GM19463 (cell line): ENCODE results near the gene VENTX.

Experiments used
- ATAC-seq: cut with Tn5 transposase; IDR thresholded peaks from one replicate; pipeline ENCODE4 v1.9.1; 2021; ENCODE audit warnings: mild to moderate bottlenecking, moderate library complexity; ENCODE audit not compliant: unreplicated experiment

VENTX gene

DNA sequence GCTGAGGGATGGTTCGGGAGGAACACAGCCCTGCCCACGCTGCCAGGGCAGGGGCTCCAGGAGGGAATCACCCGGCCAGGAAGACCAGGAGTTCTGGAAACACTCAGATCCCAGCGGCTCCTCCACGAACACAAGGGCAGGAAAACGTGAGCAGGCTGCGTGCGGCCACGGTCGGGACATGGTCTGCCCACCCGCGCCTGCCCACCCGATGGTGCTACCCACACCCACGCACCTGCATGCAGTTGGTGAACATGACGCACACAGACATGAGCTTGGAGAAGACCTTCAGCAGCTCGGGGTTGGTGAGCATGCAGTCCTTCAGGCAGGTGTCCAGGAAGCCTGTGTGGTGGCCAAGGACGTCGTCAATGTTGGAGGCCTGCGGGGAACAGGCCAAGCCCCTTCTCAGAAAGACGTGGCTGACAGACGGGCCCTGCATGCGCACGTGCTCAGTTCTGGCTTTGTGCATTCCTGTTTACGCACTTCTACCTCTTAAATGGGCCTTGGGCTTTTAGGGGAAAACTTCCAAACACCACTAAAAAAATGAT lies 45.3 kb downstream of the VENTX start:
- no peak for ATAC-seq

DNA sequence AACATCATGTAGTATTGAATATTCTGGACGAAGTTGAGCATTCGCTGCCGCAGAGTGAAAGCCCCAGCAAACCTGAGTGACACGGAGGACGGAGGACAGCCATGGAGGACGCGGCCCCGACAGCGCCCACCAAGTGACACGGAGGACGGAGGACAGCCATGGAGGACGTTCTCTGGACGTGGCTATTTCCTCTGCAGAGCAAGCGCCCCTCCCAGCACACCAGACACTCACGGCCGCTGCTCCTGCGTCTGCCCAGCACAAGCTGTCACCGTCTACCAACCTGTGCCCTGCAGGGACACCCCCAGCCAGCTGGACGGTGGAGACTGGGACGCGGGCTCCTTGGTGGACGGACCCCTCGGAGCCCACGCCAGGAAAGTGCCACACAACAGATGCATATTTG lies 46.3 kb downstream of the VENTX start:
- ATAC-seq = no peak

DNA sequence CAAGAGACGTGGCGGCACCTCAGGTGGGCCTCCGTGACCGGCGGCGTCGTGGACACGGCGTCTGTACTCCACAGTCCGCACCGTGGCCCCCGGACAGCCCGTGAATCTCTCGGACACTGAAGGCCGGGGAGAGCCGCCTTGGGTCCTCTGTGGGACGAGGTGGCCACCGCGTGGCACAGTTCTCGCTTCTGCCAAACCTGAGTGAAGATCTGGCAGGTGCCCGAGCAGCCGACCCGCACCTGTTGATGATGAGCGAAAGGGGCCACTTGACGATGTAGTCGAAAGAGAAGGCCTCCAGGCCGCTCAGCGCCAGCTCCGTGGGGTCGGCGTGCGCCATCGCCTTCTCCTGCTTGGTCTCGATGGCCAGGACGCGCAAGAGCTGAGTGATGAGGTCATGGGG lies 47.6 kb downstream of the VENTX start:
- ATAC-seq = no peak

DNA sequence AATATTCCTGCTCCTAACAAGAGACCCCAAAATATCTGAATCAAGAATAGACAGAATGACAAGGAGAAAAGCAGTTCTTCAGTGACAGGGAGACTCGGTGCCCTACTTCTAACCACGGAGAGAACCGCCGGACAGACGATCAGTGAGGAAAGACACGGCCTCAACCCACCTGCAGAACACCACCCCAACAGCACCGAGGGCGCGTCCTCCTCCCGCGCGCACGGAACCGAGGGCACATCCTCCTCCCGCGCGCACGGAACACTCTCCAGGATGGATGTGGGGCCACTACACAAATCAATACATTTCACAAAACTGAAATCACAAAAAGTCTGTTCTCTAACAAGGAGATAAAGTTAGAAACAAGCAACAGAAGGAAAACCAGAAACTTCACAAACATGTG lies 48.7 kb downstream of the VENTX start:
- ATAC-seq = no peak

DNA sequence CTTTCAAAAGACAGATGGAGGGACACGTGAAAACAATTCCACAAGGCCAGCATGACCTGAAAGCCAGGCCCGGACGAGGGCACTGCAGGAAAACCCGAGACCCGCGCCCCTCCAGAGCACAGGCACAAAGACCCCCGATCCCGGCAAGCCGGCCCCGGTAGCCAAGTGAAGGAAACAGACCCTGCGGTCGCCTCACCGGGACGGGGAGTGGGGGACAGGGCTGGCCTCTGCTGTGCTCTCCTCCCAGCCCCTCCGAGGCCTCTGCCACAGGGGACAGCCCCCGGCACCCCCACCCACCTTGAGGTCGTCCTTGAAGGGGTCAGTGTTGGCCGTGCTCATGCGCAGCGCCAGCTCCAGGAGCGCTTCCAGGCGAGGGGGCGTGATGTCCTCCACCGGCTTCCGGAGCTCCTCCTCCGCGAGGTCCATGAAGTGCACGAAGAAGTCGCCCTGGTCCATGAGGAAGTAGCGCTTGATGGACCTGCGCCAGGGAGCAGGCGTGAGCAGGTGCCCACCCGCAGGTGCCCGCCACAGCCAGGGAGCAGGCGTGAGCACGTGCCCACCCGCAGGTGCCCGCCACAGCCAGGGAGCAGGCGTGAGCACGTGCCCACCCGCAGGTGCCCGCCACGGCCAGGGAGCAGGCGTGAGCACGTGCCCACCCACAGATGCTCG lies 50.3 kb downstream of the VENTX start:
- ATAC-seq = no peak

DNA sequence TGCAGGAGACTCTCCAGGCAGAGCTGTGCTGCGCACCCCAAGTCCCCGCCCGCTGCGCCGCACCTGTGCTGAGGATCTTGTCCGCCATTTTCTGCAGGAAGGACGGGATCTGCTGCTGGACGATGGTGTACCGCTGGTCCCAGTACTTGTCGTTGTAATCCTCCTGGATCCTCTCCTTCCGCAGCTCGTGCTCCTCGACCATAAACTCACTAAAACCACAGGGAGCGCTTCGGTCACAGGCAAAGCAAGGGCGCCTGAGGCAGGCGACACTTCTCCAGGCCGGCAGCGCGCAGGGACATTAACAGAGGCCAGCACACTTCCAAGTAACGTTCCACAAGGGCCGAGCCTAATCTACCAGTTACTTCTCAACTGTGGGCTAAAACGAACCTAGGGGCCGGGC lies 52.1 kb downstream of the VENTX start:
- ATAC-seq = no peak
